Brain microvascular endothelial cell (primary cell): Measurements from ENCODE around the gene NINJ2.

Source experiments
- DNase-seq: peaks from one replicate; pipeline ENCODE4 v3.0.0-alpha.2; 2020
- H3K27ac ChIP-seq: fragments of 250-450 bp; sonication (Bioruptor Pico); 2 replicates; pipeline ENCODE4 v1.5.1; 2020; ENCODE audit warnings: mild to moderate bottlenecking, moderate library complexity
- H3K27me3 ChIP-seq: fragments of 250-450 bp; sonication (Bioruptor Pico); replicated peaks from 2 replicates; pipeline ENCODE4 v1.5.1; 2020; ENCODE audit warnings: mild to moderate bottlenecking
- H3K36me3 ChIP-seq: fragments of 250-450 bp; sonication (Bioruptor Pico); replicated peaks from 2 replicates; pipeline ENCODE4 v1.5.1; 2020; ENCODE audit warnings: mild to moderate bottlenecking
- H3K4me3 ChIP-seq: 2 replicates; pipeline ENCODE4 v1.5.1; 2011; ENCODE audit warnings: low read depth, mild to moderate bottlenecking, control low read depth, low read length, moderate library complexity
- CTCF ChIP-seq: IDR thresholded peaks from 2 replicates; pipeline ENCODE4 v1.5.1; 2011; ENCODE audit warnings: low read depth, mild to moderate bottlenecking, moderate library complexity, low read length, control low read depth, inconsistent platforms; ENCODE audit errors: missing control alignments
- in situ Hi-C: cut with HindIII; loops from 2 replicates; pipeline ENCODE4 v1.10.0; 2017; ENCODE audit warnings: low sequenced_read_pairs, low pct_ligation_motif_present

The NINJ2 gene

GRCh38 chr12:601976-602699 lies 61.1 kb downstream of the NINJ2 start:
- Histone ChIP-seq H3K27ac (no peak overlapping the region), H3K36me3 (no peaks in the 10 kb centered on the region), H3K27me3 (no peaks in the 10 kb centered on the region), H3K4me3 (no peak overlapping the region)
- TF ChIP-seq CTCF: no peak
- no peak for DNase-seq
- in situ Hi-C loops: no loop called here

- Histone ChIP-seq H3K27ac (no peak overlapping the region), H3K4me3 (no peak overlapping the region), H3K36me3 (no peaks in the 10 kb centered on the region), H3K27me3 (no peaks in the 10 kb centered on the region)
- in situ Hi-C loops: no loop called here
- DNase-seq: no peak
- TF ChIP-seq CTCF: no peak
Measured at GRCh38 chr12:599756-600155, 63.5 kb downstream of the NINJ2 start.

GRCh38 chr12:597926-598568 lies 65.2 kb downstream of the NINJ2 start:
- Histone ChIP-seq H3K27ac (no peak overlapping the region), H3K36me3 (no peaks in the 10 kb centered on the region), H3K4me3 (no peak overlapping the region), H3K27me3 (no peaks in the 10 kb centered on the region)
- no peak for TF ChIP-seq CTCF
- in situ Hi-C loops: no loop called here
- no peak for DNase-seq

GRCh38 chr12:593396-594270 lies 69.6 kb downstream of the NINJ2 start:
- no peak overlapping the region for H3K4me3 ChIP-seq
- DNase-seq: no peak
- no peak overlapping the region for H3K27ac ChIP-seq
- no peaks in the 10 kb centered on the region for H3K27me3 ChIP-seq
- no peak for TF ChIP-seq CTCF
- no peaks in the 10 kb centered on the region for H3K36me3 ChIP-seq
- in situ Hi-C loops: no loop called here

GRCh38 chr12:592024-592505 lies 71.2 kb downstream of the NINJ2 start:
- no peak for DNase-seq
- in situ Hi-C loops: no loop called here
- Histone ChIP-seq H3K4me3 (no peak overlapping the region), H3K27me3 (no peaks in the 10 kb centered on the region), H3K36me3 (no peaks in the 10 kb centered on the region), H3K27ac (no peak overlapping the region)
- TF ChIP-seq CTCF: no peak
